HTR-8/SVneo (cell line): Measurements from ENCODE around the gene TSSC4.

Experiments
- DNase-seq: peaks from one replicate; pipeline ENCODE4 v3.0.0; 2011; ENCODE audit warnings: low spot score, mixed read lengths; ENCODE audit not compliant: insufficient read length
- FAIRE-seq: peaks from 2 replicates; lab custom pipeline; 2011; peaks lifted over from hg19 to GRCh38; lab: Jason Lieb, UNC

The TSSC4 gene

GRCh38 chr11:2368178-2368850, 32.2 kb upstream of the TSSC4 start:
- DNase-seq (no peak), FAIRE-seq (no peak)

GRCh38 chr11:2368851-2369180, 31.7 kb upstream of the TSSC4 start:
- DNase-seq: no peak
- no peak for FAIRE-seq

GRCh38 chr11:2369320-2369719, 31.2 kb upstream of the TSSC4 start:
- FAIRE-seq (no peak), DNase-seq (no peak)

GRCh38 chr11:2369896-2370295, 30.7 kb upstream of the TSSC4 start:
- no peak for FAIRE-seq
- no peak for DNase-seq

DNA sequence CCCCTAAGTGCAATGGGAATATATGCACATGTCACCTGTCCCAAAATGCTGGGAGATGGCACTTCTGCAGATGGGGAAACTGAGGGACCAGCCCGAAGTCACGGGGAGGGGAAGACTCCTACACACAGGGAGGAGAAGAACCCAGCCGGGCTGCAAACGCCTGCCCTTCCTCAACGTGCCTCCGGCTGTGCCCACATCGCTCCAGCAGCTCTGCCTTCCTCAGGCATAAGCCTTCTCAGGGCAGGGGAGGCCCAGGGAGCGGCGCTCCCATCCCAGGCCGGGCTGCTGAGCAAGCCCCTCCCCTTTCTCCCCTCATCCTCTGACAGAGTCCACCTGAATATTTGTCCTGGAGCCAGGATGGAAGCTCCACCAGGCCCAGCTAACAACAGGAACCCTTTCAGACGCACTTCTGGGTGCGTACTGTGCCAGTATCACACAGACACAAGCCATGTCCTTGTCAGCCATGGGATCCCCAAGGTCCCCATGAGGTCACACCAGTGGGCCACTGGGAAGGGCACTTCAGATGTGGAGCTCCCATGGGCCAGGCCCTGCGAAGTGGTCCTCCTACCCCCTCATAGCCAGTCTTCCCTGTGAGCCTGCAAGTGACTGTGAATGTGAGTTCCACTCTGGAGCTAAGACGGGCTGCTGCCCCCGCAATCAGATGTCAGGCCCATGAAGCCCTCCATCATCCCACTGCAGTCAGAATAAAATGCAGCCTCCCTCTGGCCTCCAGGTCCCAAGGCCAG, 25.9 kb upstream of the TSSC4 start:
- no peak for DNase-seq
- no peak for FAIRE-seq

DNA sequence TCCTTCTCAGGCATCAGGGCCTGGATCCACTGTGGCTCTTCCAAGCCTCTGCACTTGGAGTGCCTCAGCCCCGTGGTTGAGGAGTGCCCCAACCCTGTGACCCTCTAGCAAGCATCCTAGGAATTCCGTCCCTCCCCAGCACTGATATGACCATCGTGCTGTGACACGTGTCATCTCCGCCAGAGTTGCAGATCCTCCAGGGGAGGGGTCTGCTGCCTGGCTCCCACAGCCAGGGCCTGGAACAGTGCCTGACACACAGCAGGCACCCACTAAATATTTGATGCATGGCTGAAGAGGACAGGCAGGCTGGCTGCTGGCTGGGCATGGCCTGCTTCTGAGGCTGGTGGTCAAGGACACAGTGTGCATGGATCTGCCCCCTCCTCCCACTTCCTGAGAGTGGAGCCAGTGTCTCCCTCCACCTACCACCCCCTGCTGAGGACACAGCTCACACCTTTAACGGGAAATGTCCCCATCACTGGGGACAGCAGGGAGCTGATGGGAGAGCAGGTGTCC, 25.2 kb upstream of the TSSC4 start:
- FAIRE-seq: peak; percentile 62
- no peak for DNase-seq

DNA sequence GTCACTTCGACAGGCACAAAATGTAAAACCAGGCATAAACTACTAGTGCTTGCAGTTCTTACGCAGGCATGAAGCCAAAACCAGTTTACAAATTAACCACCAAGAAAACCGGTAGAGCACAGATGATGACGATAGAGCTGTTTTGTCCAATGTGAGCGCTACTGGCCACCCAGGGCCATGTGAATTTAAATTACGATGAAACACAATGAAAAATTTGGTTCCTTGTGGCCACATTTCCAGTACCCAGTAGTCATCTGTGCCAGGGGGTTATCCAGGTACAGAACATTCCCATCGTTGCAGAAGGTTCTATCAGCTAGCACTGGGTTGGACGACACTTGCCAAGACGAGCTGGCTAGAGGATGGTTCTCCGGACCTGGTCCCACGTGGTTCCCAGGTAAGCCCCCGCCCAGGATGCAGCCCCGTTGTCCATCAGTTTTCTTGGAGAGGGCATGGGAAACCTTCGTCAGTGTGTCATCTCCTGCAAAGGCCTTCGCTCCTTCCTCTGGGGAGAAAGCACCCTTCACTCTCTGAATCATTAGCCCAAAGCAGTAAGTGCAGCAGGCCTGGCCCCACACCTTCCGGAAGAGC, 24.5 kb upstream of the TSSC4 start:
- DNase-seq: no peak
- no peak for FAIRE-seq

GRCh38 chr11:2376751-2377451, 23.6 kb upstream of the TSSC4 start, which contains the start of gene CD81:
CD81 (plus strand) TSS chr11:2377310; CDS start chr11:2377550, 240 bp downstream.
- peak; percentile 51 for DNase-seq
- FAIRE-seq: no peak

DNA sequence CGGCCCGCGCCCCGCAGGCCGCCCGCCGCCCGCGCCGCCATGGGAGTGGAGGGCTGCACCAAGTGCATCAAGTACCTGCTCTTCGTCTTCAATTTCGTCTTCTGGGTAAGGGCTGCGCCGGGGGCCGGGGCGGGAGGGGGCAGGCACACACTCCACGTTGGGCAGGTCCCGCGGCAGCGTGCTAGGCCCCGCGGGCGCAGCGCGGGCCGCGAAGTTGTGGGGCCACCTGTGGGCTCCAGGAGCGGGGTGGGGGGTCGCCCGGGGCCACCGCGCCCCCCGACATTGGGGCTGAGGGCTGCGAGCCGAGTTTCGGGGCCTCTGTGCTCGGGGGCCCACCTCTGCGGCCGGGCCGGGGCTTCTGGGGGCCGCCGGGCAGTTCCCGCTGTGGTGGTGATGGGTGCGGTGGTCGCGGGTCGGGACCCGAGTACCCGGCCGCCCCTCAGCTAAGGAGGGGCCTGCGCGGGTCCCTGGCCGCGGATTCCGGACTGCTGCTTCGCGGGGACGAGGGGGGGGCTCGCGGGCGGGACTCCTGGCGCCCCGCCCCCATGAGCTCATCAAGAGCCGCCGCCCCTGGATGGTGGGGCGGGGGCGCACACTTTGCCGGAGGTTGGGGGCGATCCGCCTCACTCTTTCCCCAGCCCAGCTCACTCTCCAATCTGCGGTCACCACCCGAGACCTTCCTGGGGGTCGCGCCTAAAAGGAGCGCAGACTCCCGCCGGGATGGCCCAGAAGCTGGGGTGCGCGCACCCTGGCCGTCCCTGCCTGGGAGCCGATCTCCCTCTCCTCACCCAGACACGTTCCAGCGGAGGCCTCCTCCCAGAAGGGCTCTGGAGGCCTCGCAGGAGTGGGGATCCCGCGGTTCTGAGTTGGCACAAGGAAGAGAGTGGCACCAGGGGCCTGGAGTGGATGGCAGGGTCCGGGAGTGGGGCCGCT, 22.8 kb upstream of the TSSC4 start:
- FAIRE-seq (no peak), DNase-seq (peak; percentile 64)

- no peak for DNase-seq
These were observed 21.9 kb upstream of the TSSC4 start for GRCh38 chr11:2378527-2379210.

DNA sequence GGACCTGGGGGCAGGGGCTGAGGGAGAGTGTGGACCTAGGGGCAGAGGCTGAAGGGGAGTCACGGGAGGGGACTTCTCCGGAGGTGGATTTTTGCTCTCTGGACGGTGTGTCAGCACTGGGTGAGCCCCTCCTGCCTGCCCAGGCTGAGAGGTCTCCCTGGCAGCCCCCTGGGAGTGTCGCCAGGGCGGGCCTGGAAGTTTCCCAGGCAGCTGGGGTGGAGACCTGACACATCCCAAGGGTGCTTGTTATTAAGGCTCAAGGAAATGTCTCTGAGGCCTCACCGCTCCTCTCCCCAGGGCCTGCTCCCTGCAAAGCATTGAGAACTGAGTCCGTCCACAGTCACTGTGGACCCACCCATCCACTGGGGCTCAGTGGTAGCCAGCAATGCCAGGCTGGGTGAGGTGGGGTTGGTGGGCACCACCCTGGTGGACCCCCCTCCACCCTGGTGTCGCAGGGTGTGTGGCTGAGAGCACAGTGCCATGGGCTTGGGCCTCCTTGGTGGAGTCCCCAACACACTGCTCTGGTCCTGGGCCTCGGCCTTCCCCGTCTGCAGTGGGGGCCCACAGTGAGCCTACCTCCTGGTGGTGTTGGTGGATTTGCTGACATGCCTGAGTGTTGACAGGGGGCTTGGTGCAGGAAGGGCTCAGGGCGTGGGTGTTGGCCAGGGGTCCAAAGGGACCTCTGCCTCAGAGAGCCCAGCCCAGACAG, 20.9 kb upstream of the TSSC4 start:
- FAIRE-seq (no peak), DNase-seq (no peak)

More at GRCh38 chr11:2378527-2379210, 21.9 kb upstream of the TSSC4 start:
- no peak for FAIRE-seq

- no peak for FAIRE-seq
These were observed 20.2 kb upstream of the TSSC4 start for GRCh38 chr11:2380396-2380795.

GRCh38 chr11:2380807-2381350, 19.7 kb upstream of the TSSC4 start:
- no peak for FAIRE-seq
- no peak for DNase-seq

More at GRCh38 chr11:2380396-2380795, 20.2 kb upstream of the TSSC4 start:
- no peak for DNase-seq

GRCh38 chr11:2381494-2382128, 18.9 kb upstream of the TSSC4 start:
- FAIRE-seq: no peak
- no peak for DNase-seq

DNA sequence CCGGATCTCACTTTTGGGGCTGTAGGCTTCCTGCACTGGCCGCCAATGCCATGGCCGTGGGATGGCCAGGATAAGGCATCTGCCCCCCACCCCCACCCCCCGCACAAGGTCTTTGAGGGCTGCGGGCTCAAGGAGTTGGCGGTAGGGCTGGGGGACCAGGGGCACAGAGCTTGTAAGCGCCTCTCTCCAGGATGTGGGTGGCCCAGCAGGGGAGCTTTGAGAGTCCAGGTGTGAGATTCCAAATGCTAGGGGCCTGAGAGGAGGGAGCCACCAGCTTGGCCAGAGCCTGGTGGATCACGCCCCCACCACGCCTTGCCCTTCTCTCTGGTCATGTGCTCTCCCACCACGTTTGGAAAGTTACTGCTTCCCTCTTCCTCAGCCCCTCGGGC, 18.4 kb upstream of the TSSC4 start:
- no peak for FAIRE-seq

DNA sequence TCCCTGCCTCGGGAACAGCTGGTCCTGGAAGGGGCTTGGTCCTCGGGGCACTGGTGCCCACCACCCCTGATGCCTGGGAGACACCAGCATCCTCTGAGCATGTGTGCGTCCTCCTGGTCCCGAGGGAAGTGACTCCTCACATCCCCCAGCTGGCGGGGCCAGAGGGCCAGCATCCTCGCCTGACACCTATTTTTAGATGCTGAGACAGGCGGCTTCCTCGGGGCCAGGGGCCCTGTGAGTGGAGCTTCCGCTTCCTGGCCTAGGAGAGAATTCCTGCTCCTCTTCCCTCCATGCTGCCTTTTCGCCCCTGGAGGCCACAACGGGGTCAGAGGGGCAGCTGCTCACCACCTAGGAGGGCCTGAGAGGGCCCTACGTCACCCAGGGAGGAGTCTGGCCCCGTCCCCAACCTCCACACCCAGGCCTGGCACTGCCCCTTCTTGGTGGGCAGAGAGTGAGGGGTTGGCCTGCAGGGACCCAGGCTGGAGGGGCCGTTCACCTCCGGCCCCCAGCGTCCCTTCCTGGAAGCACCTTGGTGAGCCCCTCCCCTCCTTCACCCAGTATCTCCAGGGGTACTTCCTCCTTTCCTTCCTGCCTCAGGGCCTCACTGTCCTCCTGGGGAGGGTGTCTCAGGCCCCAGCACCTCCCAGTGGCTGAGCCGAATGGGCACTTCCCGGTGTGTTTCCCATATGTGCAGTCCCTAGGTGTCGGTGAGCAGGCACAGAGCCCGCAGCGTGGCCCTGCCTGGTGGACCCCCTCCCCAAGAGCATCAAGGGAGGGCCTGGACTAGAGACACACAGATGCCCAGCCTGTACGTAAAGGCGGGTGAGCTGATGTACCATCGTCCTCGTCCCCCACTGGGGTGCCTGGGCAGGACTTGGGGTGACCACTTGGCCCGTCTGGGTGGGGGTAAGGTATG, 17.4 kb upstream of the TSSC4 start:
- FAIRE-seq: no peak
- no peak for DNase-seq

More for the DNA sequence above, 18.4 kb upstream of the TSSC4 start:
- no peak for DNase-seq
